ENCODE results near the gene SYTL3. TPM values are rescaled to one million over a fixed set of nuclear protein-coding genes. Genes with fewer than 3 reads are reported as not detected.

SYTL3 gene
- total RNA-seq, 4 donors from 2014 or later = 4.8 to 23.1 (median 11.3) TPM

GRCh38 chr6:158626360-158627167 is 23.3 kb upstream of the SYTL3 start:
- no peak overlapping the region for H3K27ac ChIP-seq

GRCh38 chr6:158627168-158627939 is 22.5 kb upstream of the SYTL3 start:
- H3K4me1 ChIP-seq = peaks cover 0 to 25% (median 0%) of the 10 kb centered on the region in 4 donors
- TF ChIP-seq POLR2A (IDR thresholded peaks at IDR 0.05) (no peak), CTCF (IDR thresholded peaks at IDR 0.05) (no peak)
- no peaks in the 10 kb centered on the region for H3K27me3 ChIP-seq
- H3K4me3 ChIP-seq = no peak overlapping the region
- DNase-seq = peak in 1 of 3 donors; percentile 35
- H3K27ac ChIP-seq = no peak overlapping the region
- H3K9me3 ChIP-seq = no peaks in the 10 kb centered on the region
- H3K36me3 ChIP-seq = peaks cover 0 to 58% (median 0%) of the 10 kb centered on the region in 3 donors

More at GRCh38 chr6:158626360-158627167, 23.3 kb upstream of the SYTL3 start:
- Histone ChIP-seq H3K4me3 (no peak overlapping the region), H3K36me3 (peaks cover 0 to 65% (median 0%) of the 10 kb centered on the region in 3 donors), H3K4me1 (peaks cover 0 to 25% (median 0%) of the 10 kb centered on the region in 4 donors), H3K27me3 (no peaks in the 10 kb centered on the region), H3K9me3 (no peaks in the 10 kb centered on the region)
- no peak for DNase-seq
- TF ChIP-seq POLR2A (IDR thresholded peaks at IDR 0.05) (no peak), CTCF (IDR thresholded peaks at IDR 0.05) (no peak)

- H3K27ac ChIP-seq = no peak overlapping the region
- H3K27me3 ChIP-seq = no peaks in the 10 kb centered on the region
- peak in 1 of 3 donors; percentile 30 for DNase-seq
- H3K4me3 ChIP-seq = no peak overlapping the region
- TF ChIP-seq POLR2A (IDR thresholded peaks at IDR 0.05) (no peak), CTCF (IDR thresholded peaks at IDR 0.05) (no peak)
- H3K4me1 ChIP-seq = peaks cover 0 to 25% (median 0%) of the 10 kb centered on the region in 4 donors
- H3K36me3 ChIP-seq = peaks cover 0 to 55% (median 0%) of the 10 kb centered on the region in 3 donors
- no peaks in the 10 kb centered on the region for H3K9me3 ChIP-seq
These were observed 22.0 kb upstream of the SYTL3 start for GRCh38 chr6:158627940-158628211.

- no peak overlapping the region for H3K27ac ChIP-seq
- H3K27me3 ChIP-seq = no peaks in the 10 kb centered on the region
- no peaks in the 10 kb centered on the region for H3K9me3 ChIP-seq
- DNase-seq = peak in 1 of 3 donors; percentile 48
- H3K36me3 ChIP-seq = peaks cover 0 to 61% (median 0%) of the 10 kb centered on the region in 3 donors
- TF ChIP-seq CTCF (IDR thresholded peaks at IDR 0.05) = no peak
- no peak for TF ChIP-seq POLR2A (IDR thresholded peaks at IDR 0.05)
- no peak overlapping the region for H3K4me3 ChIP-seq
- H3K4me1 ChIP-seq = peaks cover 0 to 25% (median 0%) of the 10 kb centered on the region in 4 donors
These were observed 21.3 kb upstream of the SYTL3 start for GRCh38 chr6:158628542-158628941.

GRCh38 chr6:158629367-158630221 is 20.3 kb upstream of the SYTL3 start:
- peaks cover 0 to 25% (median 0%) of the 10 kb centered on the region in 4 donors for H3K4me1 ChIP-seq
- peak in 2 of 3 donors; percentile 64 to 72 for DNase-seq
- no peak for TF ChIP-seq POLR2A (IDR thresholded peaks at IDR 0.05)
- peak in 5 of 6 experiments; percentile 17 to 53 (median 43) for TF ChIP-seq CTCF (IDR thresholded peaks at IDR 0.05)

More at GRCh38 chr6:158629367-158630221, 20.3 kb upstream of the SYTL3 start:
- Histone ChIP-seq H3K27ac (peak overlapping the region in 2 of 4 donors; percentile 20 to 80), H3K9me3 (no peaks in the 10 kb centered on the region), H3K27me3 (no peaks in the 10 kb centered on the region), H3K4me3 (no peak overlapping the region), H3K36me3 (peaks cover 0 to 57% (median 0%) of the 10 kb centered on the region in 3 donors)

All from Peyer's patch (tissue), 4 donors.